DOHH2 (cell line): Measurements from ENCODE around the gene PRKCE.

Experiments
- H3F3A ChIP-seq: fragments of 200-600 bp; sonication (generic), shearing (Covaris generic); 2 replicates; pipeline ENCODE4 v1.6.0; 2016; ENCODE audit warnings: antibody characterized with exemption, mild to moderate bottlenecking; ENCODE audit not compliant: control insufficient read depth, insufficient read depth
- H3K27ac ChIP-seq: fragments of 200-600 bp; sonication (generic); 2 replicates; pipeline ENCODE4 v1.5.1; 2014; ENCODE audit warnings: low read depth, mild to moderate bottlenecking, low read length, moderate library complexity
- H3K27me3 ChIP-seq: fragments of 200-600 bp; sonication (generic); 2 replicates; pipeline ENCODE4 v1.6.1; 2014; ENCODE audit warnings: mild to moderate bottlenecking, low read length, mixed read lengths; ENCODE audit not compliant: control insufficient read depth
- H3K36me3 ChIP-seq: fragments of 200-600 bp; sonication (generic); 2 replicates; pipeline ENCODE4 v1.6.1; 2014; ENCODE audit warnings: mild to moderate bottlenecking, low read length, moderate library complexity, mixed read lengths; ENCODE audit not compliant: control insufficient read depth
- H3K4me1 ChIP-seq: fragments of 200-600 bp; sonication (generic); 2 replicates; pipeline ENCODE4 v1.6.1; 2014; ENCODE audit warnings: mild to moderate bottlenecking, low read length, mixed read lengths; ENCODE audit not compliant: control insufficient read depth
- H3K4me2 ChIP-seq: fragments of 200-600 bp; sonication (generic); 2 replicates; pipeline ENCODE4 v1.6.0; 2014; ENCODE audit warnings: mild to moderate bottlenecking, low read length, moderate library complexity
- H3K4me3 ChIP-seq: fragments of 200-600 bp; sonication (generic); 2 replicates; pipeline ENCODE4 v1.5.1; 2014; ENCODE audit warnings: mild to moderate bottlenecking, low read length, mixed read lengths
- H3K79me2 ChIP-seq: fragments of 200-600 bp; sonication (generic); 2 replicates; pipeline ENCODE4 v1.6.1; 2014; ENCODE audit warnings: mild to moderate bottlenecking, low read length, mixed read lengths; ENCODE audit not compliant: control insufficient read depth
- H3K9me2 ChIP-seq: fragments of 200-600 bp; sonication (generic); replicated peaks from 2 replicates; pipeline ENCODE4 v1.6.1; 2014; ENCODE audit warnings: mild to moderate bottlenecking, low read length, mixed read lengths; ENCODE audit not compliant: control insufficient read depth
- H3K9me3 ChIP-seq: fragments of 200-600 bp; sonication (generic); 2 replicates; pipeline ENCODE4 v1.6.1; 2014; ENCODE audit warnings: antibody characterized with exemption, low read length, mixed read lengths; ENCODE audit not compliant: control insufficient read depth, insufficient read depth
- H4K20me1 ChIP-seq: fragments of 200-600 bp; sonication (generic); 2 replicates; pipeline ENCODE4 v1.6.0; 2014; ENCODE audit warnings: low read depth, mild to moderate bottlenecking, antibody characterized with exemption, low read length, moderate library complexity; ENCODE audit not compliant: control insufficient read depth, insufficient read depth
- CTCF ChIP-seq: fragments of 200-600 bp; sonication (generic); IDR thresholded peaks from one replicate; pipeline ENCODE4 v1.5.1; 2014; ENCODE audit warnings: antibody characterized with exemption, mild to moderate bottlenecking, low read depth, low read length; ENCODE audit not compliant: poor library complexity, severe bottlenecking
- EZH2phosphoT487 ChIP-seq: fragments of 200-600 bp; sonication (generic); IDR thresholded peaks from 2 replicates; pipeline ENCODE4 v1.6.1; 2017; ENCODE audit warnings: borderline replicate concordance, mild to moderate bottlenecking, antibody characterized with exemption, low read length, moderate library complexity, mixed read lengths

Gene PRKCE

GRCh38 chr2:46198164-46198883 lies 546.8 kb downstream of the PRKCE start:
- H3K27ac ChIP-seq = no peak overlapping the region
- no peaks in the 10 kb centered on the region for H3F3A ChIP-seq
- H4K20me1 ChIP-seq = no peaks in the 10 kb centered on the region
- no peaks in the 10 kb centered on the region for H3K79me2 ChIP-seq
- H3K4me2 ChIP-seq = no peak overlapping the region
- no peaks in the 10 kb centered on the region for H3K36me3 ChIP-seq
- no peaks in the 10 kb centered on the region for H3K9me3 ChIP-seq
- no peaks in the 10 kb centered on the region for H3K9me2 ChIP-seq
- peaks cover 3% of the 10 kb centered on the region; the same call in 1 of the 2 replicates for H3K27me3 ChIP-seq
- no peak overlapping the region for H3K4me3 ChIP-seq
- TF ChIP-seq CTCF (no peak), EZH2phosphoT487 (no peak)
- peaks cover 10% of the 10 kb centered on the region for H3K4me1 ChIP-seq

- no peak overlapping the region for H3K27ac ChIP-seq
- no peak overlapping the region for H3K4me2 ChIP-seq
- no peaks in the 10 kb centered on the region for H4K20me1 ChIP-seq
- H3K27me3 ChIP-seq = peaks cover 3% of the 10 kb centered on the region; the same call in 1 of the 2 replicates
- no peaks in the 10 kb centered on the region for H3K9me3 ChIP-seq
- peaks cover 10% of the 10 kb centered on the region for H3K4me1 ChIP-seq
- H3K4me3 ChIP-seq = no peak overlapping the region
- TF ChIP-seq EZH2phosphoT487 (no peak), CTCF (no peak)
- no peaks in the 10 kb centered on the region for H3K79me2 ChIP-seq
- no peaks in the 10 kb centered on the region for H3F3A ChIP-seq
- H3K36me3 ChIP-seq = no peaks in the 10 kb centered on the region
- no peaks in the 10 kb centered on the region for H3K9me2 ChIP-seq
Measured at GRCh38 chr2:46198966-46199365, 547.5 kb downstream of the PRKCE start.

GRCh38 chr2:46200100-46200690 lies 548.7 kb downstream of the PRKCE start:
- H3K9me3 ChIP-seq = no peaks in the 10 kb centered on the region
- H3K79me2 ChIP-seq = no peaks in the 10 kb centered on the region
- no peaks in the 10 kb centered on the region for H3K27me3 ChIP-seq
- no peaks in the 10 kb centered on the region for H3K36me3 ChIP-seq
- H3K4me3 ChIP-seq = no peak overlapping the region
- no peak overlapping the region for H3K27ac ChIP-seq
- H3K9me2 ChIP-seq = no peaks in the 10 kb centered on the region
- H3K4me1 ChIP-seq = peaks cover 10% of the 10 kb centered on the region
- no peak for TF ChIP-seq CTCF
- TF ChIP-seq EZH2phosphoT487 = no peak
- peak overlapping the region; percentile 15; the same call in 1 of the 2 replicates for H3K4me2 ChIP-seq
- H3F3A ChIP-seq = no peaks in the 10 kb centered on the region
- no peaks in the 10 kb centered on the region for H4K20me1 ChIP-seq
